IMR-90 (cell line): ENCODE measurements around the gene CNTN5. TPM values are rescaled to one million over a fixed set of nuclear protein-coding genes. Genes with fewer than 3 reads are reported as not detected.

Experiments
- ATAC-seq: fragments of 200-7000 bp; cut with Tn5 transposase; 2 replicates; pipeline ENCODE4 v1.9.1; 2020; ENCODE audit warnings: low read depth, mild to moderate bottlenecking, moderate library complexity
- BruUV-seq: library from RNA; stranded (reverse); fragments of 400-500 nt; replicated peaks from 2 replicates; lab custom pipeline; 2021; lab: Mats Ljungman, UMichigan
- CTCF ChIA-PET: fragments of 300-600 bp; formaldehyde crosslinking; extraction: SDS; loops from one replicate; lab custom pipeline; 2021; ENCODE audit warnings: antibody characterized with exemption; lab: Yijun Ruan, JAX
- POLR2A ChIA-PET: fragments of 300-600 bp; sonication (Branson Sonifier 250); formaldehyde crosslinking; loops from one replicate; lab custom pipeline; 2022; ENCODE audit warnings: antibody characterized with exemption; ENCODE audit not compliant: unreplicated experiment; lab: Charles Lee
- DNase-seq: peaks from one replicate; pipeline ENCODE4 v3.0.0; 2013
- H2AFZ ChIP-seq: replicated peaks from 2 replicates; pipeline ENCODE3; 2013; ENCODE audit warnings: low read length, mild to moderate bottlenecking; ENCODE audit not compliant: poor library complexity
- H2AK5ac ChIP-seq: 2 replicates; pipeline ENCODE4 v1.6.1; 2013; ENCODE audit warnings: low read depth, low read length, inconsistent platforms
- H2AK9ac ChIP-seq: replicated peaks from 2 replicates; pipeline ENCODE3; 2013; ENCODE audit warnings: mild to moderate bottlenecking, low read depth, low read length, moderate library complexity; ENCODE audit not compliant: poor library complexity
- H2BK120ac ChIP-seq: 2 replicates; pipeline ENCODE4 v1.6.1; 2013; ENCODE audit warnings: low read depth, low read length, inconsistent platforms
- H2BK15ac ChIP-seq: 3 replicates; pipeline ENCODE4 v1.6.1; 2013; ENCODE audit warnings: low read depth, low read length, inconsistent platforms
- H2BK20ac ChIP-seq: 2 replicates; pipeline ENCODE4 v1.6.1; 2013; ENCODE audit warnings: low read depth, mild to moderate bottlenecking, inconsistent platforms, low read length, moderate library complexity
- H2BK5ac ChIP-seq: 2 replicates; pipeline ENCODE4 v1.6.1; 2013; ENCODE audit warnings: mild to moderate bottlenecking, low read depth, low read length, inconsistent platforms; ENCODE audit not compliant: poor library complexity, severe bottlenecking
- H3K14ac ChIP-seq: replicated peaks from 2 replicates; pipeline ENCODE4 v1.6.1; 2013; ENCODE audit warnings: low read depth, low read length, inconsistent platforms
- H3K18ac ChIP-seq: 2 replicates; pipeline ENCODE4 v1.6.1; 2013; ENCODE audit warnings: low read depth, low read length, control low read depth
- H3K23ac ChIP-seq: 2 replicates; pipeline ENCODE4 v1.6.1; 2013; ENCODE audit warnings: low read depth, low read length, inconsistent platforms
- H3K27ac ChIP-seq: 2 replicates; pipeline ENCODE4 v1.5.1; 2013; ENCODE audit warnings: mild to moderate bottlenecking, control low read depth, low read length; ENCODE audit not compliant: insufficient read depth
- H3K27me3 ChIP-seq: 2 replicates; pipeline ENCODE4 v1.6.1; 2013; ENCODE audit warnings: low read length; ENCODE audit not compliant: control insufficient read depth, insufficient read depth
- H3K36me3 ChIP-seq: 2 replicates; pipeline ENCODE4 v1.6.1; 2013; ENCODE audit warnings: low read length, mixed read lengths; ENCODE audit not compliant: control insufficient read depth, insufficient read depth
- H3K4ac ChIP-seq: 2 replicates; pipeline ENCODE4 v1.6.1; 2013; ENCODE audit warnings: low read depth, low read length, inconsistent platforms
- H3K4me1 ChIP-seq: 2 replicates; pipeline ENCODE4 v1.6.1; 2013; ENCODE audit warnings: low read length, mixed read lengths; ENCODE audit not compliant: control insufficient read depth, insufficient read depth
- H3K4me2 ChIP-seq: 2 replicates; pipeline ENCODE4 v1.6.1; 2013; ENCODE audit warnings: low read depth, mild to moderate bottlenecking, control low read depth, low read length, moderate library complexity
- H3K4me3 ChIP-seq: 2 replicates; pipeline ENCODE4 v1.5.1; 2013; ENCODE audit warnings: low read depth, mild to moderate bottlenecking, control low read depth, low read length, moderate library complexity; ENCODE audit not compliant: insufficient read depth
- H3K56ac ChIP-seq: 2 replicates; pipeline ENCODE4 v1.6.1; 2013; ENCODE audit warnings: low read length, inconsistent platforms; ENCODE audit not compliant: insufficient read depth; ENCODE audit errors: extremely low read depth
- H3K79me1 ChIP-seq, 2 experiments: 2 replicates each; pipeline ENCODE4 v1.6.1; 2013; ENCODE audit warnings: low read length in 2 of 2, inconsistent platforms in 1 of 2, low read depth in 1 of 2
- H3K9ac ChIP-seq: 2 replicates; pipeline ENCODE4 v1.6.1; 2013; ENCODE audit warnings: low read depth, low read length, control low read depth
- H3K9me1 ChIP-seq: 2 replicates; pipeline ENCODE4 v1.6.1; 2013; ENCODE audit warnings: low read length, inconsistent platforms; ENCODE audit not compliant: insufficient read depth
- H3K9me3 ChIP-seq: 2 replicates; pipeline ENCODE4 v1.6.1; 2013; ENCODE audit warnings: low read length; ENCODE audit not compliant: control insufficient read depth, insufficient read depth
- H4K20me1 ChIP-seq: 2 replicates; pipeline ENCODE4 v1.6.1; 2013; ENCODE audit warnings: low read length, inconsistent platforms; ENCODE audit not compliant: insufficient read depth
- H4K5ac ChIP-seq: 2 replicates; pipeline ENCODE4 v1.6.1; 2013; ENCODE audit warnings: mild to moderate bottlenecking, low read depth, low read length, control low read depth
- H4K8ac ChIP-seq, 2 experiments: 2 replicates each; pipeline ENCODE4 v1.6.1; 2013; ENCODE audit warnings: low read depth in 2 of 2, low read length in 2 of 2, control low read depth in 1 of 2, inconsistent platforms in 1 of 2
- H4K91ac ChIP-seq: 2 replicates; pipeline ENCODE4 v1.6.1; 2013; ENCODE audit warnings: low read depth, low read length, inconsistent platforms; ENCODE audit not compliant: insufficient read depth
- CEBPB ChIP-seq: IDR thresholded peaks from 2 replicates; pipeline ENCODE4 v1.6.1; 2012; ENCODE audit warnings: low read depth, low read length, improper control_type of control experiment
- CHD1 ChIP-seq: IDR thresholded peaks from 2 replicates; pipeline ENCODE4 v1.6.1; 2012; ENCODE audit warnings: low read depth, low read length, improper control_type of control experiment
- MAFK ChIP-seq: IDR thresholded peaks from 2 replicates; pipeline ENCODE4 v1.6.1; 2012; ENCODE audit warnings: low read depth, low read length, improper control_type of control experiment
- MXI1 ChIP-seq: IDR thresholded peaks from 2 replicates; pipeline ENCODE4 v1.6.1; 2012; ENCODE audit warnings: low read depth, mild to moderate bottlenecking, low read length, moderate library complexity, borderline replicate concordance
- RFX5 ChIP-seq: IDR thresholded peaks from 2 replicates; pipeline ENCODE4 v1.8.0; 2012; ENCODE audit warnings: low read depth, mild to moderate bottlenecking, low read length, moderate library complexity
- SMC3 ChIP-seq: fragments of 150-350 bp; IDR thresholded peaks from 2 replicates; pipeline ENCODE4 v1.6.1; 2016; ENCODE audit warnings: low read depth, mild to moderate bottlenecking, antibody characterized with exemption, low read length, moderate library complexity
- WGBS, 2 experiments: methylation state at CpG; one replicate each; pipeline versions ENCODE4 v1.1.5 to v1.1.7; 2013; ENCODE audit warnings: missing lambda C conversion rate in 2 of 2; ENCODE audit not compliant: insufficient read length in 1 of 2; ENCODE audit errors: extremely low coverage in 2 of 2; 5-methylcytosine and 5-hydroxymethylcytosine counted together
- dilution Hi-C: fragments of 300-500 bp; cut with HindIII; formaldehyde crosslinking; loops from one replicate; pipeline ENCODE4 v1.14.3; 2018; ENCODE audit warnings: low sequenced_read_pairs; ENCODE audit not compliant: unreplicated experiment
- in situ Hi-C: fragments of 300-500 bp; cut with MboI; formaldehyde crosslinking; loops from 3 replicates; pipeline ENCODE4 v1.14.3; 2019; ENCODE audit warnings: low sequenced_read_pairs, inconsistent platforms, mixed read lengths
- intact Hi-C: fragments of 100-400 bp; cut with micrococcal nuclease; formaldehyde crosslinking; loops from 2 replicates; pipeline ENCODE4 v1.10.0; 2022
- polyA plus RNA-seq, 3 experiments: library from polyadenylated mRNA; depleted of rRNA; stranded (reverse); fragments of >200 nt; gene quantifications; 2 replicates each; pipeline ENCODE4 v1.2.3, GENCODE V29; 2012; ENCODE audit warnings: low replicate concordance in 1 of 3
- total RNA-seq: library from RNA; depleted of rRNA; stranded (reverse); fragments of >200 nt; gene quantifications from 2 replicates; pipeline ENCODE4 v1.2.3, GENCODE V29; 2012
- TF ChIP-seq, protein P1 (sequence below): fragments of 150-350 bp; IDR thresholded peaks from 2 replicates; pipeline ENCODE4 v1.6.1; 2016; ENCODE audit warnings: low read depth, mild to moderate bottlenecking, low read length, moderate library complexity, borderline replicate concordance

CNTN5 gene
- total and polyA plus RNA-seq, 2 of the 4 experiments (the other 2 are of a cell fraction): not detected

DNA sequence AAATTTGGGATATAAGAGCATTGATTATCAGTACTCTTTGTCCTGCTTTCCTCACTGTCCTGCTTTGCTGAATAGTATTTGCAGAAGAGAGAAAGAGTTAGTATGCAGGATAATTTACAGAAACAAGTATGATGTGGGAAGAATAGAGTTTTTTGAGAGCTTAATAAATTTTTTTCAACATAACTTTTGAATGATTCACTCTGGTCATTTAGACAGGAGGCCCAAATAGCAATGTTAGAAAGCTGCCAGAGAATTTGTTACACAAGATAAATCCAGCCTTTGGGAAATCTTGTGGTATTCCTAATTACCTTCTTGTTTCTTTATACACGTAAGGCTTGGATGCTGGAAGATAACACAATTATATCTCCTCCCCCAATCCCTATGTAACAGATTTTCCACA, 484.6 kb downstream of the CNTN5 start:
- WGBS, 2 experiments: no CpG with 5 or more reads among the region's 1 CpG
- no peaks in the 10 kb centered on the region for H3K79me1 ChIP-seq
- H2BK120ac ChIP-seq: peak overlapping the region; percentile 45; the same call in 1 of the 2 replicates
- H3K9ac ChIP-seq: no peak overlapping the region
- peaks cover 4% of the 10 kb centered on the region for H3K4me1 ChIP-seq
- peak overlapping the region; percentile 37; the same call in 1 of the 2 replicates for H3K27ac ChIP-seq
- H3K9me3 ChIP-seq: no peaks in the 10 kb centered on the region
- ChIA-PET POLR2A (no interaction called here), CTCF (interaction anchor here (0.6 to 1.1 kb wide), 3 partner anchors 8 to 89 kb away, joined by 3 to 7 read pairs (median 4); no protein-coding TSS in a partner anchor)
- no peaks in the 10 kb centered on the region for H3K36me3 ChIP-seq
- H3K14ac ChIP-seq: no peak overlapping the region
- no peak overlapping the region for H2AK9ac ChIP-seq
- no peak overlapping the region for H4K91ac ChIP-seq
- no peak overlapping the region for H2BK15ac ChIP-seq
- H3K18ac ChIP-seq: no peak overlapping the region
- H3K4me2 ChIP-seq: no peak overlapping the region; the same call in 1 of the 2 replicates
- in situ Hi-C loops (loop anchor here (25.0 kb wide), 1 partner anchor 1432 kb away; no protein-coding TSS in a partner anchor), intact Hi-C loops (no loop called here), dilution Hi-C loops (no loop called here)
- TF ChIP-seq MXI1 (no peak), MAFK (no peak), CHD1 (no peak), RFX5 (no peak), SMC3 (no peak), CEBPB (peak; percentile 44; the same call in 1 of the 2 replicates)
- TF ChIP-seq, protein P1, sequence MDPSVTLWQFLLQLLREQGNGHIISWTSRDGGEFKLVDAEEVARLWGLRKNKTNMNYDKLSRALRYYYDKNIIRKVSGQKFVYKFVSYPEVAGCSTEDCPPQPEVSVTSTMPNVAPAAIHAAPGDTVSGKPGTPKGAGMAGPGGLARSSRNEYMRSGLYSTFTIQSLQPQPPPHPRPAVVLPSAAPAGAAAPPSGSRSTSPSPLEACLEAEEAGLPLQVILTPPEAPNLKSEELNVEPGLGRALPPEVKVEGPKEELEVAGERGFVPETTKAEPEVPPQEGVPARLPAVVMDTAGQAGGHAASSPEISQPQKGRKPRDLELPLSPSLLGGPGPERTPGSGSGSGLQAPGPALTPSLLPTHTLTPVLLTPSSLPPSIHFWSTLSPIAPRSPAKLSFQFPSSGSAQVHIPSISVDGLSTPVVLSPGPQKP: no peak
- H3K23ac ChIP-seq: no peak overlapping the region
- H4K8ac ChIP-seq: no peak overlapping the region; a peak in 1 of 4 replicates
- no peak overlapping the region for H4K5ac ChIP-seq
- no peak overlapping the region for H2AK5ac ChIP-seq
- H3K9me1 ChIP-seq: peaks cover 4% of the 10 kb centered on the region; the same call in 1 of the 2 replicates
- no peak overlapping the region for H3K56ac ChIP-seq
- ATAC-seq (peak; percentile 89), DNase-seq (peak; percentile 86)
- H3K27me3 ChIP-seq: no peaks in the 10 kb centered on the region
- H2BK5ac ChIP-seq: peak overlapping the region; percentile 72
- no peak overlapping the region for H3K4me3 ChIP-seq
- no peaks in the 10 kb centered on the region for H4K20me1 ChIP-seq
- H2BK20ac ChIP-seq: no peak overlapping the region
- BruUV-seq: no TSS peak
- no peak overlapping the region for H2AFZ ChIP-seq
- no peak overlapping the region for H3K4ac ChIP-seq
